NB4 (cell line): ENCODE measurements around the gene MTLN.

Source experiments
- CTCF ChIP-seq: IDR thresholded peaks from one replicate; pipeline ENCODE4 v1.5.1; 2012; ENCODE audit warnings: low read depth, low read length
- MAX ChIP-seq: IDR thresholded peaks from 2 replicates; pipeline ENCODE4 v1.6.1; 2011; ENCODE audit warnings: low read depth, low read length

- TF ChIP-seq CTCF (no peak), MAX (no peak)
Measured at GRCh38 chr2:110198016-110198415, 14.3 kb downstream of the MTLN start.
